Right ventricle myocardium superior (tissue), 1 donor: Measurements from ENCODE around the gene ZG16B. TPM values are rescaled to one million over a fixed set of nuclear protein-coding genes. Genes with fewer than 3 reads are reported as not detected.
A peak's percentile ranks its signal among the peaks of the same experiment; 100 is the strongest.

ENCODE experiments used
- ATAC-seq: fragments of 200-7000 bp; cut with Tn5 transposase; one replicate; pipeline ENCODE4 v1.9.1; 2020; ENCODE audit warnings: mild to moderate bottlenecking; ENCODE audit not compliant: poor library complexity
- DNase-seq: peaks from one replicate; pipeline ENCODE4 v3.0.0-alpha.2; 2020
- intact Hi-C: fragments of 100-400 bp; cut with DNase I; formaldehyde crosslinking; loops from one replicate; pipeline ENCODE4 v1.11.2; 2022
- total RNA-seq: library from RNA; stranded (reverse); fragmentation: NEBNext Ultra II Directional; extraction: Animal tissue kit (Norgen Biotek cat#: 25700); gene quantifications from one replicate; pipeline ENCODE4 v1.2.1, GENCODE V29; 2021
- donor health status: DM: no; HTN: yes; CAD: no; lungs with severe emphysema.

The ZG16B gene
- total RNA-seq, 1 donor from 2014 or later = not detected

GRCh38 chr16:2856061-2856670 lies 26.1 kb downstream of the ZG16B start:
- ATAC-seq (no peak), DNase-seq (no peak)
- intact Hi-C loops = no loop called here

- ATAC-seq = no peak
- intact Hi-C loops = no loop called here
Observed at GRCh38 chr16:2856686-2857450, 26.8 kb downstream of the ZG16B start.

GRCh38 chr16:2857451-2858244 lies 27.5 kb downstream of the ZG16B start, which contains the start of gene PRSS22:
TSS of gene PRSS22 (minus strand) at chr16:2858170. CDS start at chr16:2858104, 66 bp downstream.
- intact Hi-C loops = no loop called here
- DNase-seq = no peak
- no peak for ATAC-seq

More at GRCh38 chr16:2856686-2857450, 26.8 kb downstream of the ZG16B start:
- DNase-seq = no peak

GRCh38 chr16:2858245-2859025 lies 28.3 kb downstream of the ZG16B start:
- DNase-seq = no peak
- intact Hi-C loops = no loop called here
- ATAC-seq = no peak

GRCh38 chr16:2859686-2860265 lies 29.7 kb downstream of the ZG16B start:
- intact Hi-C loops = no loop called here
- no peak for DNase-seq
- no peak for ATAC-seq

GRCh38 chr16:2860826-2861567 lies 30.9 kb downstream of the ZG16B start:
- intact Hi-C loops = no loop called here
- DNase-seq (no peak), ATAC-seq (no peak)

- DNase-seq (no peak), ATAC-seq (no peak)
- intact Hi-C loops = no loop called here
Observed at GRCh38 chr16:2865651-2866050, 35.5 kb downstream of the ZG16B start.

- DNase-seq = no peak
- intact Hi-C loops = no loop called here
- no peak for ATAC-seq
Observed at GRCh38 chr16:2866431-2866830, 36.3 kb downstream of the ZG16B start.

GRCh38 chr16:2867661-2867986 lies 37.5 kb downstream of the ZG16B start:
- intact Hi-C loops = no loop called here
- DNase-seq = no peak
- ATAC-seq = no peak

- DNase-seq (peak; percentile 98), ATAC-seq (peak; percentile 99)
- intact Hi-C loops = no loop called here
Observed at GRCh38 chr16:2867987-2868789, 38.1 kb downstream of the ZG16B start.

GRCh38 chr16:2871926-2872325 lies 41.8 kb downstream of the ZG16B start:
- no peak for DNase-seq
- intact Hi-C loops = no loop called here
- no peak for ATAC-seq

- peak; percentile 33 for ATAC-seq
Observed at GRCh38 chr16:2874032-2874911, 44.2 kb downstream of the ZG16B start.

GRCh38 chr16:2874912-2875362 lies 44.8 kb downstream of the ZG16B start:
- DNase-seq (peak; percentile 90), ATAC-seq (peak; percentile 99)
- intact Hi-C loops = loop anchor here (2.0 kb wide), 1 partner anchor 44 kb away; no protein-coding TSS in a partner anchor

More at GRCh38 chr16:2874032-2874911, 44.2 kb downstream of the ZG16B start:
- DNase-seq = no peak
- intact Hi-C loops = loop anchor here (2.0 kb wide), 1 partner anchor 45 kb away; no protein-coding TSS in a partner anchor

- no peak for DNase-seq
- no peak for ATAC-seq
- intact Hi-C loops = no loop called here
Observed at GRCh38 chr16:2879854-2880508, 49.9 kb downstream of the ZG16B start.
